IMR-90 (cell line): ENCODE measurements around the gene EPB41L4A. TPM values are rescaled to one million over a fixed set of nuclear protein-coding genes. Genes with fewer than 3 reads are reported as not detected.

ENCODE experiments used
- ATAC-seq: fragments of 200-7000 bp; cut with Tn5 transposase; 2 replicates; pipeline ENCODE4 v1.9.1; 2020; ENCODE audit warnings: low read depth, mild to moderate bottlenecking, moderate library complexity
- BruUV-seq: library from RNA; stranded (reverse); fragments of 400-500 nt; replicated peaks from 2 replicates; lab custom pipeline; 2021; lab: Mats Ljungman, UMichigan
- CTCF ChIA-PET: fragments of 300-600 bp; formaldehyde crosslinking; extraction: SDS; loops from one replicate; lab custom pipeline; 2021; ENCODE audit warnings: antibody characterized with exemption; lab: Yijun Ruan, JAX
- POLR2A ChIA-PET: fragments of 300-600 bp; sonication (Branson Sonifier 250); formaldehyde crosslinking; loops from one replicate; lab custom pipeline; 2022; ENCODE audit warnings: antibody characterized with exemption; ENCODE audit not compliant: unreplicated experiment; lab: Charles Lee
- DNase-seq: peaks from one replicate; pipeline ENCODE4 v3.0.0; 2013
- H2AFZ ChIP-seq: replicated peaks from 2 replicates; pipeline ENCODE3; 2013; ENCODE audit warnings: low read length, mild to moderate bottlenecking; ENCODE audit not compliant: poor library complexity
- H2AK5ac ChIP-seq: 2 replicates; pipeline ENCODE4 v1.6.1; 2013; ENCODE audit warnings: low read depth, low read length, inconsistent platforms
- H2AK9ac ChIP-seq: replicated peaks from 2 replicates; pipeline ENCODE3; 2013; ENCODE audit warnings: mild to moderate bottlenecking, low read depth, low read length, moderate library complexity; ENCODE audit not compliant: poor library complexity
- H2BK120ac ChIP-seq: 2 replicates; pipeline ENCODE4 v1.6.1; 2013; ENCODE audit warnings: low read depth, low read length, inconsistent platforms
- H2BK15ac ChIP-seq: 3 replicates; pipeline ENCODE4 v1.6.1; 2013; ENCODE audit warnings: low read depth, low read length, inconsistent platforms
- H2BK20ac ChIP-seq: 2 replicates; pipeline ENCODE4 v1.6.1; 2013; ENCODE audit warnings: low read depth, mild to moderate bottlenecking, inconsistent platforms, low read length, moderate library complexity
- H2BK5ac ChIP-seq: 2 replicates; pipeline ENCODE4 v1.6.1; 2013; ENCODE audit warnings: mild to moderate bottlenecking, low read depth, low read length, inconsistent platforms; ENCODE audit not compliant: poor library complexity, severe bottlenecking
- H3K14ac ChIP-seq: replicated peaks from 2 replicates; pipeline ENCODE4 v1.6.1; 2013; ENCODE audit warnings: low read depth, low read length, inconsistent platforms
- H3K18ac ChIP-seq: 2 replicates; pipeline ENCODE4 v1.6.1; 2013; ENCODE audit warnings: low read depth, low read length, control low read depth
- H3K23ac ChIP-seq: 2 replicates; pipeline ENCODE4 v1.6.1; 2013; ENCODE audit warnings: low read depth, low read length, inconsistent platforms
- H3K27ac ChIP-seq: 2 replicates; pipeline ENCODE4 v1.5.1; 2013; ENCODE audit warnings: mild to moderate bottlenecking, control low read depth, low read length; ENCODE audit not compliant: insufficient read depth
- H3K27me3 ChIP-seq: 2 replicates; pipeline ENCODE4 v1.6.1; 2013; ENCODE audit warnings: low read length; ENCODE audit not compliant: control insufficient read depth, insufficient read depth
- H3K36me3 ChIP-seq: 2 replicates; pipeline ENCODE4 v1.6.1; 2013; ENCODE audit warnings: low read length, mixed read lengths; ENCODE audit not compliant: control insufficient read depth, insufficient read depth
- H3K4ac ChIP-seq: 2 replicates; pipeline ENCODE4 v1.6.1; 2013; ENCODE audit warnings: low read depth, low read length, inconsistent platforms
- H3K4me1 ChIP-seq: 2 replicates; pipeline ENCODE4 v1.6.1; 2013; ENCODE audit warnings: low read length, mixed read lengths; ENCODE audit not compliant: control insufficient read depth, insufficient read depth
- H3K4me2 ChIP-seq: 2 replicates; pipeline ENCODE4 v1.6.1; 2013; ENCODE audit warnings: low read depth, mild to moderate bottlenecking, control low read depth, low read length, moderate library complexity
- H3K4me3 ChIP-seq: 2 replicates; pipeline ENCODE4 v1.5.1; 2013; ENCODE audit warnings: low read depth, mild to moderate bottlenecking, control low read depth, low read length, moderate library complexity; ENCODE audit not compliant: insufficient read depth
- H3K56ac ChIP-seq: 2 replicates; pipeline ENCODE4 v1.6.1; 2013; ENCODE audit warnings: low read length, inconsistent platforms; ENCODE audit not compliant: insufficient read depth; ENCODE audit errors: extremely low read depth
- H3K79me1 ChIP-seq, 2 experiments: 2 replicates each; pipeline ENCODE4 v1.6.1; 2013; ENCODE audit warnings: low read length in 2 of 2, inconsistent platforms in 1 of 2, low read depth in 1 of 2
- H3K9ac ChIP-seq: 2 replicates; pipeline ENCODE4 v1.6.1; 2013; ENCODE audit warnings: low read depth, low read length, control low read depth
- H3K9me1 ChIP-seq: 2 replicates; pipeline ENCODE4 v1.6.1; 2013; ENCODE audit warnings: low read length, inconsistent platforms; ENCODE audit not compliant: insufficient read depth
- H3K9me3 ChIP-seq: 2 replicates; pipeline ENCODE4 v1.6.1; 2013; ENCODE audit warnings: low read length; ENCODE audit not compliant: control insufficient read depth, insufficient read depth
- H4K20me1 ChIP-seq: 2 replicates; pipeline ENCODE4 v1.6.1; 2013; ENCODE audit warnings: low read length, inconsistent platforms; ENCODE audit not compliant: insufficient read depth
- H4K5ac ChIP-seq: 2 replicates; pipeline ENCODE4 v1.6.1; 2013; ENCODE audit warnings: mild to moderate bottlenecking, low read depth, low read length, control low read depth
- H4K8ac ChIP-seq, 2 experiments: 2 replicates each; pipeline ENCODE4 v1.6.1; 2013; ENCODE audit warnings: low read depth in 2 of 2, low read length in 2 of 2, control low read depth in 1 of 2, inconsistent platforms in 1 of 2
- H4K91ac ChIP-seq: 2 replicates; pipeline ENCODE4 v1.6.1; 2013; ENCODE audit warnings: low read depth, low read length, inconsistent platforms; ENCODE audit not compliant: insufficient read depth
- BHLHE40 ChIP-seq: fragments of 150-350 bp; IDR thresholded peaks from 2 replicates; pipeline ENCODE4 v1.6.1; 2016; ENCODE audit warnings: mild to moderate bottlenecking, low read depth, low read length
- CEBPB ChIP-seq: IDR thresholded peaks from 2 replicates; pipeline ENCODE4 v1.6.1; 2012; ENCODE audit warnings: low read depth, low read length, improper control_type of control experiment
- MAFK ChIP-seq: IDR thresholded peaks from 2 replicates; pipeline ENCODE4 v1.6.1; 2012; ENCODE audit warnings: low read depth, low read length, improper control_type of control experiment
- MXI1 ChIP-seq: IDR thresholded peaks from 2 replicates; pipeline ENCODE4 v1.6.1; 2012; ENCODE audit warnings: low read depth, mild to moderate bottlenecking, low read length, moderate library complexity, borderline replicate concordance
- POLR2A ChIP-seq: IDR thresholded peaks from 2 replicates; pipeline ENCODE4 v1.6.1; 2012; ENCODE audit warnings: mild to moderate bottlenecking, low read depth, low read length
- SMC3 ChIP-seq: fragments of 150-350 bp; IDR thresholded peaks from 2 replicates; pipeline ENCODE4 v1.6.1; 2016; ENCODE audit warnings: low read depth, mild to moderate bottlenecking, antibody characterized with exemption, low read length, moderate library complexity
- WGBS, 2 experiments: methylation state at CpG; one replicate each; pipeline versions ENCODE4 v1.1.5 to v1.1.7; 2013; ENCODE audit warnings: missing lambda C conversion rate in 2 of 2; ENCODE audit not compliant: insufficient read length in 1 of 2; ENCODE audit errors: extremely low coverage in 2 of 2; 5-methylcytosine and 5-hydroxymethylcytosine counted together
- dilution Hi-C: fragments of 300-500 bp; cut with HindIII; formaldehyde crosslinking; loops from one replicate; pipeline ENCODE4 v1.14.3; 2018; ENCODE audit warnings: low sequenced_read_pairs; ENCODE audit not compliant: unreplicated experiment
- in situ Hi-C: fragments of 300-500 bp; cut with MboI; formaldehyde crosslinking; loops from 3 replicates; pipeline ENCODE4 v1.14.3; 2019; ENCODE audit warnings: low sequenced_read_pairs, inconsistent platforms, mixed read lengths
- intact Hi-C: fragments of 100-400 bp; cut with micrococcal nuclease; formaldehyde crosslinking; loops from 2 replicates; pipeline ENCODE4 v1.10.0; 2022
- polyA plus RNA-seq, 3 experiments: library from polyadenylated mRNA; depleted of rRNA; stranded (reverse); fragments of >200 nt; gene quantifications; 2 replicates each; pipeline ENCODE4 v1.2.3, GENCODE V29; 2012; ENCODE audit warnings: low replicate concordance in 1 of 3
- total RNA-seq: library from RNA; depleted of rRNA; stranded (reverse); fragments of >200 nt; gene quantifications from 2 replicates; pipeline ENCODE4 v1.2.3, GENCODE V29; 2012

EPB41L4A gene
- total and polyA plus RNA-seq, 2 of the 4 experiments (the other 2 are of a cell fraction) = under 0.01 to 0.02 TPM

DNA sequence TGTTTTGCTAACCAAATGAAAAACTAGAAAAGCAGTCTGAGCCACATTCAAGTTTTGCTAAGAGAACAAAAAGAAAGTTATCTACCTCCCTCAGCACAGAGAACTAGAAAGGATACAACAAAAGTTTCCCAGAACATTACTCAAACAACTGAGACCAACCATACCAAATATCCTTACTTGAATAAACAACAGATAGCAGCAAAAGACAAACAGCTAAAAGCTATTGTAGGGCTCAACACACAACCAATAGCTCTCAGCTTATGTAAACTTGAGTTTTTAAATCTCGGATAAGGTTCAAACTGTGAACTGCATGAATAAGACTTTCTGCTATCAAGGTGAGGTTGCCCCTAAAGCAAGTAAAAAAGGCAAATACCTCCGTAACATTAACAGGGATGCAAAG, 3.5 kb downstream of the EPB41L4A start:
- Histone ChIP-seq H3K23ac (no peak overlapping the region), H3K79me1 (no peaks in the 10 kb centered on the region), H4K91ac (no peak overlapping the region), H3K9me3 (peaks cover 1% of the 10 kb centered on the region; the same call in 1 of the 2 replicates), H3K4me3 (no peak overlapping the region), H4K5ac (no peak overlapping the region), H4K8ac (no peak overlapping the region), H3K18ac (no peak overlapping the region), H3K9me1 (no peaks in the 10 kb centered on the region), H3K56ac (no peak overlapping the region), H3K27me3 (peaks cover 28% of the 10 kb centered on the region), H2AK9ac (no peak overlapping the region), H2AFZ (no peak overlapping the region), H4K20me1 (no peaks in the 10 kb centered on the region), H3K27ac (no peak overlapping the region), H2BK15ac (no peak overlapping the region), H3K4ac (no peak overlapping the region), H2AK5ac (no peak overlapping the region), H2BK120ac (no peak overlapping the region), H3K14ac (no peak overlapping the region), H3K4me1 (no peaks in the 10 kb centered on the region), H3K36me3 (no peaks in the 10 kb centered on the region), H3K9ac (no peak overlapping the region), H2BK5ac (no peak overlapping the region), H2BK20ac (no peak overlapping the region), H3K4me2 (no peak overlapping the region)
- ChIA-PET CTCF (no interaction called here), POLR2A (no interaction called here)
- no CpG with 5 or more reads among the region's 2 CpGs for WGBS, 2 experiments
- no TSS peak for BruUV-seq
- dilution Hi-C loops = no loop called here
- DNase-seq = no peak
- no peak for TF ChIP-seq BHLHE40
- TF ChIP-seq MXI1 = no peak
- TF ChIP-seq MAFK = no peak
- TF ChIP-seq CEBPB = no peak
- no peak for TF ChIP-seq SMC3
- no peak for TF ChIP-seq POLR2A
- in situ Hi-C loops = no loop called here
- intact Hi-C loops = loop anchor here (10.0 kb wide), 1 partner anchor 211 kb away; no protein-coding TSS in a partner anchor
- ATAC-seq = no peak
